OCI-LY3 (cell line): ENCODE data around the gene BABAM2.
"Not testable (repeated sequence)": the region's sequence is repeated elsewhere in the genome, so short reads cannot be mapped to it uniquely, and the experiment has no call there.

ENCODE experiments used
- H2AFZ ChIP-seq: fragments of 200-600, 300-600 bp; shearing (Covaris generic); 2 replicates; pipeline ENCODE4 v1.6.0; 2014; ENCODE audit warnings: antibody characterized with exemption, low read depth, low read length
- H3K27ac ChIP-seq: fragments of 200-600, 300-600 bp; sonication (generic); 2 replicates; pipeline ENCODE4 v1.5.1; 2014; ENCODE audit warnings: mild to moderate bottlenecking, low read length, moderate library complexity, mixed read lengths
- H3K27me3 ChIP-seq: fragments of 200-600, 300-600 bp; sonication (generic); 2 replicates; pipeline ENCODE4 v1.6.1; 2014; ENCODE audit warnings: low read depth, low read length, mixed read lengths
- H3K36me3 ChIP-seq: fragments of 200-600, 300-600 bp; sonication (generic); replicated peaks from 2 replicates; pipeline ENCODE3; 2014; ENCODE audit warnings: low read depth, low read length, mixed read lengths
- H3K4me1 ChIP-seq: fragments of 300-600, 200-600 bp; sonication (generic); 2 replicates; pipeline ENCODE4 v1.6.1; 2014; ENCODE audit warnings: low read length, mixed read lengths
- H3K4me2 ChIP-seq: fragments of 200-600, 300-600 bp; sonication (generic); 2 replicates; pipeline ENCODE4 v1.6.1; 2014; ENCODE audit warnings: low read length, mixed read lengths
- H3K4me3 ChIP-seq: fragments of 300-600, 200-600 bp; sonication (generic); 2 replicates; pipeline ENCODE4 v1.5.1; 2014; ENCODE audit warnings: antibody characterized with exemption, mild to moderate bottlenecking, low read length, moderate library complexity
- H3K79me2 ChIP-seq: fragments of 300-600, 200-600 bp; shearing (Covaris generic); 2 replicates; pipeline ENCODE4 v1.6.1; 2014; ENCODE audit warnings: mild to moderate bottlenecking, low read length, mixed read lengths
- H3K9ac ChIP-seq: fragments of 300-600, 200-600 bp; shearing (Covaris generic); 2 replicates; pipeline ENCODE4 v1.6.0; 2014; ENCODE audit warnings: mild to moderate bottlenecking, low read length, moderate library complexity
- H3K9me3 ChIP-seq: fragments of 200-600, 300-600 bp; shearing (Covaris generic); 2 replicates; pipeline ENCODE4 v1.6.1; 2014; ENCODE audit warnings: low read length, mixed read lengths; ENCODE audit not compliant: insufficient read depth
- H4K20me1 ChIP-seq: fragments of 200-600, 300-600 bp; sonication (generic); 2 replicates; pipeline ENCODE4 v1.6.1; 2016; ENCODE audit warnings: low read length, mixed read lengths; ENCODE audit not compliant: insufficient read depth
- EZH2phosphoT487 ChIP-seq: fragments of 200-600 bp; shearing (Covaris generic); IDR thresholded peaks from 2 replicates; pipeline ENCODE4 v1.6.1; 2018; ENCODE audit warnings: antibody characterized with exemption, mixed run types, low read depth
- TF ChIP-seq, protein P1 (sequence below): fragments of 200-600, 300-600 bp; sonication (generic); IDR thresholded peaks from 2 replicates; pipeline ENCODE4 v1.5.1; 2014; ENCODE audit warnings: antibody characterized with exemption, low read length, low read depth

The BABAM2 gene

DNA sequence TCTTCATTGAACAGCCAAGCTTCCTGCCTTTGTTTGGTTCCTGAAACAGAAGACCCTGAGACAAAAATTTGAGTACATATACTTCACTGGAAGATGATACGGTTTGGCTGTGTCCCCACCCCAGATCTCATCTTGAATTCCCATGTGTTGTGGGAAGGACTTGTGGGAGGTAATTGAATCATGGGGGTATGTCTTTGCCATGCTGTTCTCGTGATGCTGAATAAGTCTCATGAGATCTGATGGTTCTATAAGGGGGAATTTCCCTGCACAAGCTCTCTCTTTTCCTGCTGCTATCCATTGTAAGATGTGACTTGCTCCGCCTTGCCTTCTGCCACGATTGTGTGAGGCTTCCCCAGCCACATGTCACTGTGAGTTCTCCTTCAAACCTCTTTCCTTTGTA lies 76.5 kb downstream of the BABAM2 start:
- Histone ChIP-seq H2AFZ (no peak overlapping the region), H3K9me3 (no peaks in the 10 kb centered on the region), H3K4me1 (no peaks in the 10 kb centered on the region), H3K4me2 (no peak overlapping the region), H4K20me1 (no peaks in the 10 kb centered on the region), H3K9ac (no peak overlapping the region), H3K27me3 (no peaks in the 10 kb centered on the region), H3K4me3 (no peak overlapping the region), H3K36me3 (no peaks in the 10 kb centered on the region), H3K27ac (no peak overlapping the region), H3K79me2 (no peaks in the 10 kb centered on the region)
- no peak for TF ChIP-seq EZH2phosphoT487
- TF ChIP-seq, protein P1, sequence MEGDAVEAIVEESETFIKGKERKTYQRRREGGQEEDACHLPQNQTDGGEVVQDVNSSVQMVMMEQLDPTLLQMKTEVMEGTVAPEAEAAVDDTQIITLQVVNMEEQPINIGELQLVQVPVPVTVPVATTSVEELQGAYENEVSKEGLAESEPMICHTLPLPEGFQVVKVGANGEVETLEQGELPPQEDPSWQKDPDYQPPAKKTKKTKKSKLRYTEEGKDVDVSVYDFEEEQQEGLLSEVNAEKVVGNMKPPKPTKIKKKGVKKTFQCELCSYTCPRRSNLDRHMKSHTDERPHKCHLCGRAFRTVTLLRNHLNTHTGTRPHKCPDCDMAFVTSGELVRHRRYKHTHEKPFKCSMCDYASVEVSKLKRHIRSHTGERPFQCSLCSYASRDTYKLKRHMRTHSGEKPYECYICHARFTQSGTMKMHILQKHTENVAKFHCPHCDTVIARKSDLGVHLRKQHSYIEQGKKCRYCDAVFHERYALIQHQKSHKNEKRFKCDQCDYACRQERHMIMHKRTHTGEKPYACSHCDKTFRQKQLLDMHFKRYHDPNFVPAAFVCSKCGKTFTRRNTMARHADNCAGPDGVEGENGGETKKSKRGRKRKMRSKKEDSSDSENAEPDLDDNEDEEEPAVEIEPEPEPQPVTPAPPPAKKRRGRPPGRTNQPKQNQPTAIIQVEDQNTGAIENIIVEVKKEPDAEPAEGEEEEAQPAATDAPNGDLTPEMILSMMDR, result no peak

DNA sequence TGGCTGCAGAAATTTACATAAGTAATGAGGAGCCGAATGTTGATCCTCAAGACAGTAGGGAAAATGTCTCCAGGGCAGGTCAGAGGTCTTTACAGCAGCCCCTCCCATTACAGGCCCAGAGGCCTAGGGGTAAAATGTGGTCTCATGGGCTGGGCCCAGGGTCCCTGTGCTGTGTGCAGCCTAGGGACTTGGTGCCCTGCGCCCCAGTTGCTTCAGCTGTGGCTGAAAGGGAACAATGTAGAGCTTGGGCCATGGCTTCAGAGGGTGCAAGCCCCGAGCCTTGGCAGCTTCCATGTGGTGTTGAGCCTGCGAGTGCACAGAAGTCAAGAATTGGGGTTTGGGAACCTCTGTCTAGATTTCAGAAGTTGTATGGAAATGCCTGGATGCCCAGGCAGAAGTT lies 77.5 kb downstream of the BABAM2 start:
- H3K4me1 ChIP-seq, H3K9ac ChIP-seq, H4K20me1 ChIP-seq, H3K4me2 ChIP-seq, H3K9me3 ChIP-seq, H3K27me3 ChIP-seq, H3K79me2 ChIP-seq, H2AFZ ChIP-seq, H3K4me3 ChIP-seq, H3K36me3 ChIP-seq, H3K27ac ChIP-seq: not testable (repeated sequence)

DNA sequence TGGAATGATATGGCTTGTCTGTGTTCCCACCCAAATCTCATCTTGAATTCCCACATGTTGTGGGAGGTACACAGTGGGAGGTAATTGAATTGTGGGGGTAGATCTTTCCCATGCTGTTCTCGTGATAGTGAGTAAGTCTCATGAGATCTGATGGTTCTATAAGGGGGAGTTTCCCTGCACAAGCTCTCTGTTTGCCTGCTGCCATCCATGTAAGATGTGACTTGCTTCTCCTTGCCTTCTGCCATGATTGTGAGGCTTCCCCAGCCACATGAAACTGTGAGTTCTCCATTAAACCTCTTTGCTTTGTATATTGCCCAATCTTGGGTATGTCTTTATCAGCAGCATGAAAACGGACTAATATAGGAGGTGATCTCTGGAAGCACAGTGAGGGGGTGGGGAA lies 78.4 kb downstream of the BABAM2 start:
- H3K27ac ChIP-seq, H3K9ac ChIP-seq: not testable (repeated sequence)

DNA sequence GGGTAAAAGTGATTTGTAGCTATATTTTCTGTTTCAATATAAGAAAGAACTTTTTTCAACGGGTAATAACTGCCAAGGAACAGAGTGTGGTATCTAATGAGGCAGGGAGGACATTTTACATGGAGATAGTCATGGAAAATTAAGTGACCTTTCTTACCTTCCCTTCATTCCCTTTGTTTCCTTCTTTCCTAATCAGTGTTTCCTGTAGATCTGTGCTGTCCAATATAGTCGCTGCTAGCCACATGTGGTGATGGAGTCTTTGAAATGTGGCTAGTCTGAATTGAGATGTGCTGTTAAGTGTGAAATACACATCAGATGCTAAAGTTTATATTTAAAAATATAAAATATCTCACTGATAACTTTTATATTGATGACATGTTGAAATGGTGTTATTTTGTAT lies 81.8 kb downstream of the BABAM2 start:
- Histone ChIP-seq H3K4me1 (no peaks in the 10 kb centered on the region), H3K9ac (no peak overlapping the region)
- TF ChIP-seq, protein P1, result no peak
- TF ChIP-seq EZH2phosphoT487, result no peak

More for the DNA sequence above, 78.4 kb downstream of the BABAM2 start:
- H3K27me3 ChIP-seq, H3K4me1 ChIP-seq, H3K4me3 ChIP-seq, H3K36me3 ChIP-seq, H3K9me3 ChIP-seq, H3K4me2 ChIP-seq, H3K79me2 ChIP-seq, H4K20me1 ChIP-seq, H2AFZ ChIP-seq: not testable (repeated sequence)

DNA sequence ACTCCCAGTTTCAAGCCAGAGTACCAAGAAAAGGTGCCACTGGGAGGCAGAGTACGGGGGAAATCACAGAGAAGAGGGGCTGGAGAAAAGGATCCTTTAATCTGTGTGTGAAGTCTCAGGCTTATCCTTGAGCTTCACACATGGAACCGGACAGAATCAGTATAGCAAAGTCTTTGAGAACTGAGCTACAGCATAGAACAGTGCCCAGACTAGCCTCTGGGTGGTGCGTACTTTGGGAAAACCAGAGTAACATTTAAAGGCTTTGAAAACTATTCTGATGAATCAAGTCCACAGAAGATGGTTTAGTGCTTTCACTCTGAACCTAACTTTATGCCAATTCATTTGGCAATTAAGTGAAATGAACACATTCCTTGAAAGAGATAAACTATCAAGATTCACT lies 83.1 kb downstream of the BABAM2 start:
- Histone ChIP-seq H3K4me1 (no peaks in the 10 kb centered on the region), H3K4me3 (no peak overlapping the region), H3K27ac (no peak overlapping the region), H3K9ac (no peak overlapping the region), H3K27me3 (no peaks in the 10 kb centered on the region), H3K4me2 (no peak overlapping the region), H3K9me3 (no peaks in the 10 kb centered on the region), H2AFZ (no peak overlapping the region), H3K79me2 (no peaks in the 10 kb centered on the region), H3K36me3 (no peaks in the 10 kb centered on the region), H4K20me1 (no peaks in the 10 kb centered on the region)
- TF ChIP-seq EZH2phosphoT487, result no peak
- TF ChIP-seq, protein P1, result no peak

More for the DNA sequence above, 81.8 kb downstream of the BABAM2 start:
- no peaks in the 10 kb centered on the region for H3K9me3 ChIP-seq
- H3K4me3 ChIP-seq, result no peak overlapping the region
- H3K36me3 ChIP-seq, result no peaks in the 10 kb centered on the region
- no peaks in the 10 kb centered on the region for H3K27me3 ChIP-seq
- no peaks in the 10 kb centered on the region for H3K79me2 ChIP-seq
- no peak overlapping the region for H3K27ac ChIP-seq
- H4K20me1 ChIP-seq, result no peaks in the 10 kb centered on the region
- no peak overlapping the region for H3K4me2 ChIP-seq
- H2AFZ ChIP-seq, result no peak overlapping the region
